Stimulated activated CD8-positive, alpha-beta memory T cell treated with anti-CD3 and anti-CD28 coated beads, Interleukin-4, amount 100 ng/mL, for 48 hours (primary cell): ENCODE results near the gene OGT.

Source experiments
- DNase-seq: peaks from one replicate; pipeline ENCODE4 v3.0.0-alpha.2; 2020

Gene OGT

GRCh38 chrX:71625471-71625870, 92.6 kb downstream of the OGT start:
- DNase-seq = no peak
